Neural cell (in vitro differentiated cells): Measurements from ENCODE around the gene DBF4B.
"Not testable (repeated sequence)": the region's sequence is repeated elsewhere in the genome, so short reads cannot be mapped to it uniquely, and the experiment has no call there.

ENCODE experiments used
- EP300 ChIP-seq: fragments of 450-650 bp; conservative IDR thresholded peaks from 2 replicates; pipeline ENCODE4 v1.6.1; 2014; ENCODE audit warnings: antibody characterized with exemption, mild to moderate bottlenecking, moderate library complexity; ENCODE audit not compliant: poor library complexity, severe bottlenecking
- EZH2 ChIP-seq: fragments of 200-600, 300-800 bp; shearing (Covaris generic), sonication (generic); IDR thresholded peaks from 2 replicates; pipeline ENCODE4 v1.6.1; 2014; ENCODE audit warnings: antibody characterized with exemption, low read length, borderline replicate concordance, mild to moderate bottlenecking; ENCODE audit not compliant: insufficient read depth, poor library complexity, severe bottlenecking
- MXI1 ChIP-seq: fragments of 450-650 bp; conservative IDR thresholded peaks from 2 replicates; pipeline ENCODE4 v1.6.1; 2014; ENCODE audit warnings: antibody characterized with exemption, mild to moderate bottlenecking; ENCODE audit not compliant: poor library complexity, severe bottlenecking
- POLR2AphosphoS5 ChIP-seq: IDR thresholded peaks from 2 replicates; pipeline ENCODE4 v1.6.1; 2012
- TAF1 ChIP-seq: IDR thresholded peaks from 2 replicates; pipeline ENCODE4 v1.6.1; 2012; ENCODE audit warnings: low read depth
- TF ChIP-seq, protein P1 (sequence below): fragments of 450-650 bp; IDR thresholded peaks from 2 replicates; pipeline ENCODE4 v1.5.1; 2014; ENCODE audit warnings: antibody characterized with exemption, mild to moderate bottlenecking, moderate library complexity; ENCODE audit not compliant: poor library complexity, severe bottlenecking
- TF ChIP-seq, protein P2 (sequence below): IDR thresholded peaks from 2 replicates; pipeline ENCODE4 v1.6.1; 2012; ENCODE audit warnings: borderline replicate concordance

DNA sequence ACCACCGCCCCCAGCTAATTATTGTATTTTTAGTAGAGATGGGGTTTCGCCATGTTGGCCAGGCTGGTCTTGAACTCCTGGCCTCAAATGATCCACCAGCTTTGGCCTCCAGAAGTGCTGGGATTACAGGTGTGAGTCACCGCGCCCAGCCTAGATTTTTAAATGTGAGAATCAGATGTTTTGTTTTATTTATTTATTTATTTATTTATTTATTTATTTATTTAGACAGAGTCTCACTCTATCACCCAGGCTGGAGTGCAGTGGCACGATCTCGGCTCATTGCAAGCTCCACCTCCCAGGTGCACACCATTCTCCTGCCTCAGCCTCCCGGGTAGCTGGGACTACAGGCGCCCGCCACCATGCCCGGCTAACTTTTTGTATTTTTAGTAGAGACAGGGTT lies 8.2 kb upstream of the DBF4B start:
- TF ChIP-seq, protein P1, sequence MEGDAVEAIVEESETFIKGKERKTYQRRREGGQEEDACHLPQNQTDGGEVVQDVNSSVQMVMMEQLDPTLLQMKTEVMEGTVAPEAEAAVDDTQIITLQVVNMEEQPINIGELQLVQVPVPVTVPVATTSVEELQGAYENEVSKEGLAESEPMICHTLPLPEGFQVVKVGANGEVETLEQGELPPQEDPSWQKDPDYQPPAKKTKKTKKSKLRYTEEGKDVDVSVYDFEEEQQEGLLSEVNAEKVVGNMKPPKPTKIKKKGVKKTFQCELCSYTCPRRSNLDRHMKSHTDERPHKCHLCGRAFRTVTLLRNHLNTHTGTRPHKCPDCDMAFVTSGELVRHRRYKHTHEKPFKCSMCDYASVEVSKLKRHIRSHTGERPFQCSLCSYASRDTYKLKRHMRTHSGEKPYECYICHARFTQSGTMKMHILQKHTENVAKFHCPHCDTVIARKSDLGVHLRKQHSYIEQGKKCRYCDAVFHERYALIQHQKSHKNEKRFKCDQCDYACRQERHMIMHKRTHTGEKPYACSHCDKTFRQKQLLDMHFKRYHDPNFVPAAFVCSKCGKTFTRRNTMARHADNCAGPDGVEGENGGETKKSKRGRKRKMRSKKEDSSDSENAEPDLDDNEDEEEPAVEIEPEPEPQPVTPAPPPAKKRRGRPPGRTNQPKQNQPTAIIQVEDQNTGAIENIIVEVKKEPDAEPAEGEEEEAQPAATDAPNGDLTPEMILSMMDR = not testable (repeated sequence)
- TF ChIP-seq EZH2, TAF1, POLR2AphosphoS5, EP300, MXI1: not testable (repeated sequence)
- TF ChIP-seq, protein P2, sequence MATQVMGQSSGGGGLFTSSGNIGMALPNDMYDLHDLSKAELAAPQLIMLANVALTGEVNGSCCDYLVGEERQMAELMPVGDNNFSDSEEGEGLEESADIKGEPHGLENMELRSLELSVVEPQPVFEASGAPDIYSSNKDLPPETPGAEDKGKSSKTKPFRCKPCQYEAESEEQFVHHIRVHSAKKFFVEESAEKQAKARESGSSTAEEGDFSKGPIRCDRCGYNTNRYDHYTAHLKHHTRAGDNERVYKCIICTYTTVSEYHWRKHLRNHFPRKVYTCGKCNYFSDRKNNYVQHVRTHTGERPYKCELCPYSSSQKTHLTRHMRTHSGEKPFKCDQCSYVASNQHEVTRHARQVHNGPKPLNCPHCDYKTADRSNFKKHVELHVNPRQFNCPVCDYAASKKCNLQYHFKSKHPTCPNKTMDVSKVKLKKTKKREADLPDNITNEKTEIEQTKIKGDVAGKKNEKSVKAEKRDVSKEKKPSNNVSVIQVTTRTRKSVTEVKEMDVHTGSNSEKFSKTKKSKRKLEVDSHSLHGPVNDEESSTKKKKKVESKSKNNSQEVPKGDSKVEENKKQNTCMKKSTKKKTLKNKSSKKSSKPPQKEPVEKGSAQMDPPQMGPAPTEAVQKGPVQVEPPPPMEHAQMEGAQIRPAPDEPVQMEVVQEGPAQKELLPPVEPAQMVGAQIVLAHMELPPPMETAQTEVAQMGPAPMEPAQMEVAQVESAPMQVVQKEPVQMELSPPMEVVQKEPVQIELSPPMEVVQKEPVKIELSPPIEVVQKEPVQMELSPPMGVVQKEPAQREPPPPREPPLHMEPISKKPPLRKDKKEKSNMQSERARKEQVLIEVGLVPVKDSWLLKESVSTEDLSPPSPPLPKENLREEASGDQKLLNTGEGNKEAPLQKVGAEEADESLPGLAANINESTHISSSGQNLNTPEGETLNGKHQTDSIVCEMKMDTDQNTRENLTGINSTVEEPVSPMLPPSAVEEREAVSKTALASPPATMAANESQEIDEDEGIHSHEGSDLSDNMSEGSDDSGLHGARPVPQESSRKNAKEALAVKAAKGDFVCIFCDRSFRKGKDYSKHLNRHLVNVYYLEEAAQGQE = not testable (repeated sequence)
